Neutrophil (primary cell): Measurements from ENCODE around the gene SRPK3.

ENCODE experiments used
- H3K27ac ChIP-seq: fragments of 200-600 bp; sonication (generic); 2 replicates; pipeline ENCODE4 v1.5.1; 2016; ENCODE audit warnings: mild to moderate bottlenecking, moderate library complexity
- H3K27me3 ChIP-seq: fragments of 200-600 bp; sonication (generic); 2 replicates; pipeline ENCODE4 v1.6.0; 2016; ENCODE audit warnings: mild to moderate bottlenecking
- H3K36me3 ChIP-seq: fragments of 200-600 bp; sonication (generic); 2 replicates; pipeline ENCODE4 v1.5.1; 2017
- H3K4me1 ChIP-seq, 2 experiments: fragments of 200-600 bp in 1 of 2; sonication (generic) in 1 of 2; 1 replicate in 1 of 2; 2 replicates in 1 of 2; pipeline versions ENCODE4 v1.5.1 to v1.6.1; 2013 to 2016; ENCODE audit warnings: low read depth in 1 of 2, low read length in 1 of 2, mild to moderate bottlenecking in 1 of 2, moderate library complexity in 1 of 2; ENCODE audit not compliant: control insufficient read depth in 1 of 2, insufficient read depth in 1 of 2
- H3K4me3 ChIP-seq, 2 experiments: fragments of 200-600 bp in 1 of 2; sonication (generic) in 1 of 2; 1 replicate in 1 of 2; 2 replicates in 1 of 2; pipeline ENCODE4 v1.5.1; 2013 to 2016; ENCODE audit warnings: low read depth in 1 of 2, low read length in 1 of 2, mild to moderate bottlenecking in 1 of 2, moderate library complexity in 1 of 2
- H3K9me3 ChIP-seq: fragments of 200-600 bp; sonication (generic); 2 replicates; pipeline ENCODE4 v1.5.1; 2016
- TF ChIP-seq, protein P1 (sequence below): fragments of 200-600 bp; sonication (generic); IDR thresholded peaks from 2 replicates; pipeline ENCODE4 v1.5.1; 2016; ENCODE audit warnings: antibody characterized with exemption

The SRPK3 gene

DNA sequence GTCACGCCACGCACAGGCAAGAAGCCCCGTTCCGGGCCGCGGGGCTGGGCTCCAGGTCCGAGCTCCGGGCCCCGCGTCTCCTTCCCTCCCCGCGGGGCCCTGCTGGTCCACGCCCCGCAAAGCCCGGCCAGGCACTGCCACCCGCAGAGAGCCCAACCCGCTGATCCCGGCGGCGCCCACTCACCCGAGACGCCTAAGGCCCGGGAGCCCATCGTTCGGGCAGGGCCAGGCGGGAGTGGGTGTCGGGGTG, 48.6 kb downstream of the SRPK3 start:
- H3K27me3 ChIP-seq, result peaks cover 93% of the 10 kb centered on the region
- TF ChIP-seq, protein P1, sequence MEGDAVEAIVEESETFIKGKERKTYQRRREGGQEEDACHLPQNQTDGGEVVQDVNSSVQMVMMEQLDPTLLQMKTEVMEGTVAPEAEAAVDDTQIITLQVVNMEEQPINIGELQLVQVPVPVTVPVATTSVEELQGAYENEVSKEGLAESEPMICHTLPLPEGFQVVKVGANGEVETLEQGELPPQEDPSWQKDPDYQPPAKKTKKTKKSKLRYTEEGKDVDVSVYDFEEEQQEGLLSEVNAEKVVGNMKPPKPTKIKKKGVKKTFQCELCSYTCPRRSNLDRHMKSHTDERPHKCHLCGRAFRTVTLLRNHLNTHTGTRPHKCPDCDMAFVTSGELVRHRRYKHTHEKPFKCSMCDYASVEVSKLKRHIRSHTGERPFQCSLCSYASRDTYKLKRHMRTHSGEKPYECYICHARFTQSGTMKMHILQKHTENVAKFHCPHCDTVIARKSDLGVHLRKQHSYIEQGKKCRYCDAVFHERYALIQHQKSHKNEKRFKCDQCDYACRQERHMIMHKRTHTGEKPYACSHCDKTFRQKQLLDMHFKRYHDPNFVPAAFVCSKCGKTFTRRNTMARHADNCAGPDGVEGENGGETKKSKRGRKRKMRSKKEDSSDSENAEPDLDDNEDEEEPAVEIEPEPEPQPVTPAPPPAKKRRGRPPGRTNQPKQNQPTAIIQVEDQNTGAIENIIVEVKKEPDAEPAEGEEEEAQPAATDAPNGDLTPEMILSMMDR, result no peak
- H3K36me3 ChIP-seq, result no peaks in the 10 kb centered on the region
- no peak overlapping the region for H3K4me3 ChIP-seq
- no peaks in the 10 kb centered on the region for H3K4me1 ChIP-seq
- H3K27ac ChIP-seq, result no peak overlapping the region
- no peaks in the 10 kb centered on the region for H3K9me3 ChIP-seq

- no peak within 1 kb of the TSS for H3K4me3 ChIP-seq
- H3K27me3 ChIP-seq, result peaks cover 94% of the 10 kb centered on the region
- H3K27ac ChIP-seq, result no peak within 1 kb of the TSS
These were observed 49.2 kb downstream of the SRPK3 start, which contains the start of gene PDZD4 for GRCh38 chrX:153829799-153830639. TSS of gene PDZD4 (minus strand) at chrX:153830544. CDS start at chrX:153830298, 246 bp downstream.

GRCh38 chrX:153830640-153831428, 50.0 kb downstream of the SRPK3 start:
- Histone ChIP-seq H3K36me3 (no peaks in the 10 kb centered on the region), H3K4me1 (no peaks in the 10 kb centered on the region), H3K4me3 (no peak overlapping the region), H3K27me3 (peaks cover 92% of the 10 kb centered on the region), H3K9me3 (no peaks in the 10 kb centered on the region), H3K27ac (no peak overlapping the region)
- TF ChIP-seq, protein P1, result no peak

More at GRCh38 chrX:153829799-153830639, 49.2 kb downstream of the SRPK3 start, which contains the start of gene PDZD4:
- Histone ChIP-seq H3K4me1 (no peaks in the 10 kb centered on the region), H3K36me3 (no peaks in the 10 kb centered on the region), H3K9me3 (no peaks in the 10 kb centered on the region)
- TF ChIP-seq, protein P1, result no peak

DNA sequence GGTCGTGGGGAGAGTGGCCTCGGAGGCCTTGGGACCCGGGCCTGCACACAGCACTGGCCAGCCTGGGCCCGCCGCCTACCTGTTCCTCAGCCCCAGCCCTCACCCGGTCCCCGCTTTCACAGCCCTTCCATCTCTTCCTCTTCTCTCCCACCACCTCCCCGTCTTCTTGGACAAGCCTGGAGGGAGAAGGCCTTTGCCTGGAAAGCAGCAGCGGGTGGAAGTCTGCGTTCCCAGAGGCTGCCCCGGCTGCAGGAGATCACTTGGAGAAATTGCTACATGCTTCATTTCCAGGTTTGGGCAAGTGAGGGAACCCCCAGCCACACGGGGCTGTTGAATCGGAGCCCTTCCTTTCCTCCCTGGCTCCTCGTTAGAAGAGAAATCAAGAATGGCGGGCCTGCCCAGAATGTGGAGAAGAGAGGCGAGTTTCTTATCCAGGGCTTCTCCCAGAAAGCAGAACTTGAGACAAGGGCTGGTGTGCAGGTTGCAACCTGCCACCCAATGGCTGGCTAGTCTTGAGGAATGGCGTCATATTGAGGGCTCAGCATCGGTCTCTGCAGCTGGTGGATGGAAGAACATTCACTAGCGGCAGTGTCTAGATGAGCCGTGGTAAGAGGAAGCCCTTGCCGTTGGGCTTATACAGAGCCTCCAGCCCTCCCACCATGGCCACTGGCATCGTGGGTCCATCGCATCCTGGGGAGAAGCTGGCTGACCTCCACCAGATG, 50.7 kb downstream of the SRPK3 start:
- Histone ChIP-seq H3K27ac (no peak overlapping the region), H3K4me1 (no peaks in the 10 kb centered on the region), H3K36me3 (no peaks in the 10 kb centered on the region), H3K9me3 (no peaks in the 10 kb centered on the region), H3K4me3 (no peak overlapping the region), H3K27me3 (peaks cover 84% of the 10 kb centered on the region)
- TF ChIP-seq, protein P1, result no peak

GRCh38 chrX:153832728-153833127, 51.9 kb downstream of the SRPK3 start:
- Histone ChIP-seq H3K9me3 (no peaks in the 10 kb centered on the region), H3K27ac (no peak overlapping the region), H3K4me1 (no peaks in the 10 kb centered on the region), H3K27me3 (peaks cover 75% of the 10 kb centered on the region), H3K36me3 (no peaks in the 10 kb centered on the region), H3K4me3 (no peak overlapping the region)
- TF ChIP-seq, protein P1, result no peak
